A172 (cell line): ENCODE data around the gene ARAP3. TPM values are rescaled to one million over a fixed set of nuclear protein-coding genes. Genes with fewer than 3 reads are reported as not detected.
A peak's percentile ranks its signal among the peaks of the same experiment; 100 is the strongest.
"Not testable (repeated sequence)": the region's sequence is repeated elsewhere in the genome, so short reads cannot be mapped to it uniquely, and the experiment has no call there.

Experiments used
- DNase-seq: peaks from one replicate; pipeline ENCODE4 v3.0.0-alpha.2; 2015; ENCODE audit warnings: low spot score
- total RNA-seq: library from RNA; depleted of rRNA; stranded (reverse); fragments of >200 nt; shearing (Covaris generic); gene quantifications from 2 replicates; pipeline ENCODE4 v1.2.3, GENCODE V29; 2014; rRNA removed

ARAP3 gene
- total RNA-seq, 1 experiment from 2014 or later, result 6.8 TPM

- DNase-seq, result no peak
Observed at GRCh38 chr5:141613344-141613743, 68.7 kb downstream of the ARAP3 start.

GRCh38 chr5:141611289-141611688 lies 70.7 kb downstream of the ARAP3 start:
- no peak for DNase-seq

GRCh38 chr5:141609921-141610320 lies 72.1 kb downstream of the ARAP3 start:
- DNase-seq, result not testable (repeated sequence)

DNA sequence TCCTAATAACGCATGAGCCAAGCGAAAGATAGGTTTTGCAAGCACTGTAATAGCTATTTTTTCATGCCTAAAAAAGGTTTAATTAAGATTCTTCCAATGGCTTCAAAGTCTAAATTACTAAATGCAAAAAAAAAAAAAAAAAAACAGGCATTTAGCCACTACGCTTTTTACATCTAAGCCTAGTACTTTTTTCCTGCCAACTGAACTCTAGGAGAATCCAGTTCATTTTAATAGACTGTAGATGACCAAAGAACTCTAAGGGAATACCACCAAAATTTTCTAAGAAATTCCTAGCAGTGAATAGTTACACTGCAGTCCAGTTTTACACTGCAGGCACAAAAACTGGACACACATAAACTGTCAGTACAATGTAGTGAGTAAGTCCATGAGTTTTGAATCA lies 73.0 kb downstream of the ARAP3 start:
- no peak for DNase-seq

- no peak for DNase-seq
Observed at GRCh38 chr5:141608557-141608956, 73.5 kb downstream of the ARAP3 start.

DNA sequence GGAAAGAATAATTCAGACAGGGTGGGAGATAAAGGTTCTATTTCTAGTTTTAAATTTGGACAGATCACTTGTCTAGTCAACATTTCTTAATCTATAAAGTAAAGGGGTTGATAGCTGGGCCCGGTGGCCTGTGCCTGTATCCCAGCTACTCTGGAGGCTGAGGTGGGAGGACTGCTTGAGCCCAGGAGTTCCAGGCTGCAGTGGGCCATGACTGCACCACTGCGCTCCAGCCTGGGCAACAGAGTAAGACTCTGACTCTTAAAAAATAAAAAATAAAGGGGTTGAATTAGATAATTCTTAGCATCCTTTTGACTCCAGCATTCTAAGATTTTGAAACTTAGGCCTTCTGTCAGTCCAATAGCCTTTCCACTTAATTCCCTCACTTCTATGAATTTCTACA lies 74.0 kb downstream of the ARAP3 start:
- DNase-seq, result no peak

- DNase-seq, result no peak
Observed at GRCh38 chr5:141605523-141606277, 76.3 kb downstream of the ARAP3 start.

DNA sequence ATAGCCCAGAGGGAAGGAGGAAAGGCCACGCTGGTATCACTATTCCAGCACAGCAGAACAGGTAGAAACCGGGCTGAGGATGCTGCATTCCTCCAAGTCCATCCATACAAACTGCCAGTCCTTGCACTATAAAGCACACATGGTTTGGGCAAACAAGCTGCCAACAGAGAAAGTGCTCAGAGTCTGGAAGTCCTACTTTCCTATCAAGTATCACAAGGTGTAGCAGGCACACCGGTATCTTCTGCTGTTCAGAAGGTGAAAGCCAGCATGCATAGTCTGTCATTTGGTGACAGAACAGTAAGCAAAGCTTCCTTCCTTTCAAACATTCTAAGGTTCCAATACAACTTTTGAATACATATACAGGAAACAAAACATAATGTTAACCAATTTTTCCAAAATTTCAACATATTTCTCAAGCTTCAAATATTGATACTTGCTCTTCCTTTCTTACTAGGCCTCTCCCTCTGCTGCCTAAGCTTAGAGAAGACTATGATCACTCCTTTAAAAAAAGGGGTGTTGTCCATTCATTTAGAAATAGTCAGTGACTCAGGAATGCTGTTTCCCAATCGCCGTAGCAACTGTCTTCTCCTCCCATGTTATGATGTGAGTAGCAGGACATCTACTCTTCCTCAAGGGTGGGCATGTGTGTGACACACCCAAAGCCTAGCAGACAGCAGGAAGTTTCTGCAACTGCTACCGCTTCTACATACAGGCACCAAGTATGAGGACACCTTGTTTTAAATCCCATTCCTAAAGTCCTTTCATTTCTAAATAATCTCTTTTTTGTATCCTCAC lies 77.9 kb downstream of the ARAP3 start:
- DNase-seq, result peak; percentile 87

Other genes starting within 250 kb of the ARAP3 start
- gene PCDHGC3, start 206.3 kb downstream of the ARAP3 start, total RNA-seq, result 46.6 and 51.7 TPM in 2 replicates
- gene PCDHGC4, start 197.2 kb downstream of the ARAP3 start, total RNA-seq, result 0.22 TPM in 1 of 2 replicates, not detected in the other
- 1.1 and 3.7 TPM in 2 replicates for gene PCDHGC5, start 193.1 kb downstream of the ARAP3 start, total RNA-seq
- 28.2 and 32.9 TPM in 2 replicates for gene DIAPH1, start 63.2 kb downstream of the ARAP3 start, total RNA-seq
- 74.1 and 78.7 TPM in 2 replicates for gene HDAC3, start 45.4 kb downstream of the ARAP3 start, total RNA-seq
- gene RELL2, start 45.2 kb downstream of the ARAP3 start, total RNA-seq, result 6.9 and 10.4 TPM in 2 replicates
- gene FCHSD1, start 30.8 kb downstream of the ARAP3 start, total RNA-seq, result 7.1 and 21.6 TPM in 2 replicates
- 7.2 and 7.4 TPM in 2 replicates for gene PCDH1, start 196.2 kb upstream of the ARAP3 start, total RNA-seq
- 18.2 and 37.0 TPM in 2 replicates for gene DELE1, start 241.6 kb upstream of the ARAP3 start, total RNA-seq